A204.1 (cell line): ENCODE results near the gene SCMH1.
"Not testable (repeated sequence)": the region's sequence is repeated elsewhere in the genome, so short reads cannot be mapped to it uniquely, and the experiment has no call there.

Source experiments
- FAIRE-seq: peaks from 2 replicates; lab custom pipeline; 2012; peaks lifted over from hg19 to GRCh38; lab: Jason Lieb, UNC

The SCMH1 gene

DNA sequence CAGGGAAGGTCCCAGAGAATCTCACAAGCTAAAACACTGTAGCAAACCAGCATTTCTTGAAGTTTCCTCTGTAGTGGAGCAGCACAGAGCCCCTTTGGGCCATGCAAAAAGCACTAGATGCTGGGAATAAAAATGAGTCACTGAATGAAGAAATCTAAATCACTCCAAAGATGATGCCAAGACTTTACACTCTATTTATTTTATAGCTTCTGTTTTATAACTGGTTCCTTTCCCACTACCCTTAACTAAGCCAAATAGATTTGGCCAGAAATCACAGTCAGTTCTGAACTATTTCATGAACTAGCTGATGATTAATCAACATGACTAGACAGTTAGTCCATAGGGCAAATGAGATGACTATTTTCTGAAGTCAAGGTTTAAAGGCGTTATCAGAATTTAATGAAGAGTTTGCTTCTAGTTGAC lies 89.5 kb downstream of the SCMH1 start:
- no peak for FAIRE-seq

DNA sequence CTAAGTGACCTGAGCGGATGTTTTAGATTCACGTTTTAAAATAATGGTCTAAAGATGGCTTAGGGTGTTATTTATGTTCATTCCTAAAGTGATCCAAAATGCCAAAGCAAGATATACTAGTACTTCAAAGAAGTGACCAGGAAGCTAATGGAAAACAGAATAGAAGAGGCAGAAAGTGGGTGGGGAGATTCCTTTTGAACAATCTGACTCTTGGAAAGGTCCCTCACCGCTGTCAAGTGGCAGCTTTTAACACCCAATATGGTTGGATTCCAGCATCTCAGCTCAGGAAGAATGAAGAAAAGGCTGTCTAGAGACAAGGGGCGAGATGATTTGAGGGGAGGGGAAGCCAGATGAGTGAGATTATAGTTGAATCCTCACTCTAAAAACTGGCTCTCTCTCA lies 90.3 kb downstream of the SCMH1 start:
- FAIRE-seq, result no peak

DNA sequence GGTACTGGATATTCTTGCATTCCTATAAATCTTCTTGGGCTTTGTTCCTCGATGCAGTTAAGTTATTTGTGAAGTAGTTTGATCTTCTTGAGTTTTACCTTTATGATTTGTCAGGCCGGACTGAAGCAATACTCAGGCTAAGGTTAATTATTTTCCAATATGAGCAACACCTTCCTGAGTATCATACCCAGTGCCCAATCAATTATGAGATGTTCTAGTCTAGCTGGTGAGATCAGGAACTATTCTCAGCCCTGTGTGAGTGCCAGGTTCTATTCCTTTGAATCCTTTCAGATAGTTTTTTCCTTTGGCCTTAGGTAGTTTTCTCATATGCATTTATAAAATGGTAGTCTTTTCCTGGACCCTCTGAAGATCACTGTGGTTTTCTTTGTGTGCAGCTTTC lies 92.5 kb downstream of the SCMH1 start:
- FAIRE-seq, result no peak

DNA sequence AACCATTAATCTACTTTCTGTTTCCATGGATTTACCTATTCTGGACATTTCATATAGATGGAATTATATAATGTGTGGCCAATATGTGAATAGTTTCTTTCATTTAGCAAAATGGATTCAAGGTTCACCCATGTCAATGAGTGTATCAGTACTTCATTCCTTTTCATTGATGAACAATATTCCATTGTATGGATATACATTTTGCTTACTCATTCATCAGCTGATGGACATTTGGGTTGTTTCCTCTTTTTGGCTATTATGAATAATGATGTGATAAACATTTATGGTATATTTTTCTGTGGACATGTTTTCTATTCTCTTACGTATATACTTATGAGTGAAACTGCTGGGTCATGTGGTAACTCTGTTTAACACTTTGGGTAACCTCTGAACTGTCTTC lies 97.8 kb downstream of the SCMH1 start:
- FAIRE-seq, result no peak

DNA sequence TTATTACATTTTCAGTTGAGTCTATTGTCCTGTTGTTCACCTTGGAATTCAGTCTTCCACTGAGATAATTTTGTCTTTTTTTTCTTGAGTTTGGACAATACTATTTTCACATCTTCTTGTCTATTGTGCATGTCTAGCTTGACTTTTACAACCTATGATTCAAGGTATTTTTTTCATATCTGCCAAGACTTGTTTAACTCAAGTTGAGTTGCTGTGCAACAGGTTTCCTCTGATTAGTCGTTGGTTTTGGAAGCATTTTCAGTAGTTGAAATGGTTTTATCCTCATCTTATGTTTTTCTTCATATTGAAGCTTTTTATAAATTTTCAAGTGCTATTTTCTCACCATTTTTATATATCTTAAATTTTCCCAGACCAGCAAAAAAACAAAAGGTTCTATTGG lies 103.6 kb downstream of the SCMH1 start:
- FAIRE-seq, result no peak

DNA sequence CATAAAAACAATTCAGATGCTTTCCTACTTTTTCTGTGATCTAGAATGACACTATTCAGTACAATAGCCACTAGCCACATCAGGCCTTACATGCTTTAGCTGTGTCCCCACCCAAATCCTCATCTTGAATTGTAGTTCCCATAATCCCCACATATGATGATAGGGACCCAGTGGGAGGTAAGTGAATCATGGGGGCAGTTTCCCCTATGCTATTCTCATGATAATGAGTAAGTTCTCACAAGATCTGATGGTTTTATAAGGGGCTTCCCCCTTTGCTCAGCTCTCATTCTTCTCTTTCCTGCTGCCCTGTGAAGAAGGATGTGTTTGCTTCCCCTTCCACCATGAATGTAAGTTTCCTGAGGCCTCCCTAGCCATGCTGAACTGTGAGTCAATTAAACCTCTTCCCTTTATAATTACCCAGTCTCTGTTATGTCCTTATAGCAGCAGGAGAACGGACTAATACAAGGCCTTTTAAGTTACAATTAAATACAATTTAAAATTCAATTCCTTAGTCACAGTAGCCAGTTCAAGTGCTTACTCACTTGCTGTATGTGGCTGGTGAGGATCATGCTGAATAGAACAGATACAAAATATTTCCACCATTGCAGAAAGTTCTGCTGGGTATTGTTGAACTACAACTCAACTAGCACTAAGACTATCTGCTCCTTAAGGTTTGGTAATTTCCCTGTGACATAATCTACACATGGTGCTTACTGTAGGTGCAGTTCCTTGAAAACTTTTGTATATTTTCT lies 106.7 kb downstream of the SCMH1 start:
- FAIRE-seq, result no peak

DNA sequence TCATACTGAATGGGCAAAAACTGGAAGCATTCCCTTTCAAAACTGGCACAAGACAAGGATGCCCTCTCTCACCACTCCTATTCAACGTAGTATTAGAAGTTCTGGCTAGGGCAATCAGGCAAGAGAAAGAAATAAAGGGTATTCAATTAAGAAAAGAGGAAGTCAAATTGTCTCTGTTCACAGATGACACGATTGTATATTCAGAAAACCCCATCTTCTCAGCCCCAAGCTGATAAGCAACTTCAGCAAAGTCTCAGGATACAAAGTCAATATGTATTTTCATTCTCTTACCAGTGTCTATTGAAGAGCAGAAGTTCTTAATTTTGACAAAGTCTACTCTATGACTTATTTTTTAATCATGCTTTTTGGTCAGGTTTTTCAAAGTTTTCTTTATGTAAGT lies 107.8 kb downstream of the SCMH1 start:
- not testable (repeated sequence) for FAIRE-seq

DNA sequence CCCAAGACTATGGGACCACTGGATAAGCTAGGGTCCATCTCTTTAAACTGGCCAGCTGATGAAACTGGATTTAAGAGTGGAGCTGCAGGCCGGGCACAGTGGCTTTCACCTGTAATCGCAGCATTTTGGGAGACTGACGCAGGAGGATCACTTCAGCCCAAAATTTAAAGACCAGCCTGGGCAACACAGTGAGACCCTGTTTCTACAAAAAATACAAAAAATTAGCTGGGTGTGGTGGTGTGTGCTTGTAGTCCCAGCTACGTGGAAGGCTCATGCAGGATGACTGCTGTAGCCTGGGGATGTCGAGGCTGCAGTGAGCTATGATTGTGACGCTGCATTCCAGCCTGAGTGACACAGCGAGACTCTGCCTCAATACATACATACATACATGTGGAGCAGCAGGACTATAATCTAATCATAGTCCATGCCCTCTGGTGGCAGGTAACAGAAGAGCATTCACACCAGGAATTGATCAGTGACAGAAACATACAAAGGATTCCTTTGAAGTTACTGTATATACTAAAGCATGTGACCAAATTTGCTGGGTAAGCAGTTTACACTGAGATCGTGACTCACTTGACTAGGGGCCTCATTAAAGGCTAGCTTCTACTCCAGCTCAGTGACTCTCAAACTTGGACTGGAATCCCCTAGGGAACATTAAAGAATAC lies 119.1 kb downstream of the SCMH1 start:
- FAIRE-seq, result no peak

DNA sequence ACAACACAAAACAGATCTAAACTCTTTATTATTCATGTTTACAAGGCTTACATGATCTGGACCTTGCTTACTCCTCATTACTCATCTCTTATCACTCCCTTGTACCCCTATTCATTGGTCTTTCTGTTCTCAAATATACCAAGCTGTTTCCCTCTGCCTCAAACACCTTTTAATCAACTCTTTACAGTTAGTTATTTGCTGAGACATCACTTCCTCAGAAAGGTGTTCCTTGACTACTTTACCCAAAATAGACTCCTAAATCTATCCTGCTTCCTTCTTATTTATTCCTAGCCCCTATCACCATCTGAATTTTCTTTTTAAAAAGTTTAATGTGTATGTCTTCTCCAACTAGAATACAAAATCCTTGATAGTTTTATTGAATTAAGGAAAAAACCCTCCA lies 120.0 kb downstream of the SCMH1 start:
- no peak for FAIRE-seq

DNA sequence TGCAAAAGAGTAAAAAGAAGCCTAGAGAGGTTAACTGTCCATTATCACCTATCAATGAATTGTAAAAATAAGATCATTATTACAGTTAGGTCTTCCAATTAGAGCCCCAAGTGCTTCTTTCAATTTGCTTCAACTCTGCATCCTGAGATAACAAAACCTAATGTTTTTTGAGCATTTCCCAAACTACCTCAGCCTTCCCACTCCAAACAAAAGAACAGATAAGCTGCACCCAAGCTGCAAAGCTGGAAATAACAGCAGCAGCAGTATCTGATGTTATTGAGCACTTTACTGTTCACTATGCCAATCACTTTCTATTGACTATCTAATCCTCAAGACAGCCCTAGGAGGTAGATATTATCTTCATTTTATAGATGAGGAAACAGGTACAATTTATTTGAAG lies 123.5 kb downstream of the SCMH1 start:
- FAIRE-seq, result no peak

DNA sequence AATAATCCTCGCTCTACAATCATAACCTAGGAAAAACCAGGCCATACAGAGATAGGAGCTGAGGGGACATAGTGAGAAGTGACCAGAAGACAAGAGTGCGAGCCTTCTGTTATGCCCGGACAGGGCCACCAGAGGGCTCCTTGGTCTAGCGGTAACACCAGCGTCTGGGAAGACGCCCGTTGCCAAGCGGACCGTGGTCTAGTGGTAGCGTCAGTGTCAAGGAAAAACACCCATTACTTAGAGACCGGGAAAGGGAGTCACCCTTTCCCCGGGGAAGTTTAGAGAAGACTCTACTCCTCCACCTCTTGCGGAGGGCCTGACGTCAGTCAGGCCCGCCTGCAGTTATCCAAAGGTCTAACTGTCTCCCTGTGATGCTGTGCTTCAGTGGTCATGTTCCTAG lies 124.9 kb downstream of the SCMH1 start:
- not testable (repeated sequence) for FAIRE-seq

DNA sequence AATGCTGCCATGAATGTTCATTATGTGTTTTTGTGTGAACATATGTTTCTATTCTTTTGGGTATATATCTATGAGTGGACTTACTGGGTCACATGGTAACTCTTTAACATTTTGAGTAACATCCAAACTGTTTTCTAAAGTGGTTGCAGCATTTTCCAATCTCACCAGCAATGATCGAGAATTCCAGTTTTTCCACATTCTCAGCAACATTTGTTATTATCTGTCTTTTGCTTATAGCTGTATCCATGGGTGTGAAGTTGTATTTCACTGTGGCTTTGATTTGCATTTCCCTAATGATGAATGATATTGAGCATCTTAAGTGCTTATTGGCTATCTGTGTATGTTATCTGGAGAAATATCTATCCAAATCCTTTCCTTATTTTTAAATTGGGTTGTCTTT lies 131.4 kb downstream of the SCMH1 start:
- FAIRE-seq, result no peak

DNA sequence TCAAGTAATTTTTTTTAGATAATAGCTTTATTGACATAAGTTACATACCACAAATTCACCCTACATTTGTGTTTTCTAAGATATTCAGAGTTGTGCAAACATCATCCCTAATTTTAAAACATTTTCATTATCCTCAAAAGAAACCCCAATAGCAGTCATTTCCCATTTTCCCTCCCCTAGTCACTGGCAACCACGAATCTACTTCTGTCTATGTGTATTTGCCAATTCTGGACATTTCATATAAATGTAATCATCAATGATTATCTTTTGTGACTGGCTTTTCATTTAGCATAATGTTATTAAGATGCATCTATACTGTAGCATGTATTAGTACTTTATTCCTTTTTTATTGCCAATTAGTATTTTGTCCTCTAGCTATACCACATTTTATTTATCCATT lies 131.8 kb downstream of the SCMH1 start:
- no peak for FAIRE-seq

DNA sequence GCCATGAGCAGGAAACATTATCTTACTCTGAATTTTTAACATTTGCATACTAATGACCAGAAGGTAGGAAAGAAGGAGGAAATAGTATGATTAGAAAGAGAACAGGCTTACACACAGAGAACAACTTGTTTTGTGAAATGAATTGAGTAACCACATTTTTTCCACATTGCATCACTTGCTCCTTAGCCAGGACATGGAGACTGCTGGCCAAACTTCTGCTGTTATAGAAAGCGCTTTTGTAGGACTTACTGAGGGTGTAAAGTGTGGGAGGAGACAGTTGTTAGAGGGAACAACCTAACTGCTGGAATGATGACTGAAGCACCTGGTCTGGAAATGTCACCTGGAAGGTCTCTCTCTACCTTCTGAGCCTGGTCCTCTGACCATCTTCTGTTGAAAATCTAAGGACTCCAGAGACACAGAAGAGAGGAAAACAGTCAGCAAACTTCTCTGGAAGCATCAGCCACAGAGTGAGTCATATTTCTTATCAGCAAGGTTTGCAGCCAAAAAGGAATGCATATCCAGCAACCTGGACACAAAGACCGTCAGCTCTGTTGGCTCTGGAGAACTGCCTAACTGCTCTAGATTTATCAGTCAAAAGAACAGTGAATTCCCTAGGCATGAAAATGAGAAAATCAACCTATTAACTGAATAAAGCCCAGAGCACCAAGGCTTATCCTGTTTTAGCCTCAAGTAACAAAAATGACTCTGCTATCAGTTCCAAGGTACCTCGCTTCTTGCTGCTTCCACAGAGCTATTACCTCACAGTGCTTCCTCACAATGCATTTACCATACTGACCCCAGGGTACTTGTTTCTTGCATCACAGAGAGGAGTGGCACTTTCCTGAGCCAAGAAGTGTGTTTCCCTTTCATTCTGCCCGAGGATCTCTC lies 132.6 kb downstream of the SCMH1 start:
- peak; percentile 98 for FAIRE-seq

DNA sequence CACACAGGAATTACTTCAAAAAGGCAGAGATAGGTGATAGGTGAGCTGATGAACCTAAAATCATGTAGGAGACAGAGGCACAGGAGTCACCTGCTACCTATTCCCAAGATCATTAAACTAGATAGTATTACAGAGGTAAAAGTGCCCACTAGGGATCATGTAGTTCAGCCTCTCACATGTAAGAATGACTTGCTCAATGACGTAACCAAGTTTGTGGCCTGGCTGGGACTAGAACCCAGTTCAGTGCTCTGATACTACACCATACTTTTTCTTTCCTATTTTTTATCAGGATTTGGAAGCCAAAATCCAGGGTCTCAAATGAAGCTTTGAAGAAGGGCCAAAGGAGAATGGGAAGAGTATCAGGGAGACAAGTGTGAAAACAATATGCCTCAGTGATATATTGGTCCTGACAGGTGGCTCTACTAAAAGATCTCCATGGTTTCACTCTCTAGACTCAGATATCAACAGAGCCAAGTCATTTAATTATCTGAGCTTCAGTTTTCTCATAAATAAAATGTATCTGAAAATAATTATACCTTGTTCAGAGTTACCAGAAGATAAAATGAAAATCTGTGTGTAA lies 133.3 kb downstream of the SCMH1 start:
- FAIRE-seq, result no peak

DNA sequence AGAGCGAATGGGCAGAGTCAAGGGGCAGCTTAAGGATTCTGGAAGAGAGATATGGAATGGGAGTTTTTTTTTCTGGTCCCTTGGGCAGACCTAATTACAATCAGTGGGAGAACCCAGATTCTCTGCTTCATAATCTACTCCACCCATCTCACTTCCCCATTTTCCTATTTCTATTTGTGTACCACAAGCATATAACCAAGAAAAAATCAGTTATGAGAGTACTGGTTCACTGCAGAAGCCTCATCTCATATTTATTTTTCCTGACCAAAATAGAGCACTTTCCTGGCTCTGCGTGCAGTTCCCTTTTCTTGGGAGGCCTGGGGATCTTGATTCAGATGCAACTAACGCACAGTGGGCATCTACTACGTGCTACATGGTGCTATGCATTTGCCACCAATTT lies 138.3 kb downstream of the SCMH1 start:
- no peak for FAIRE-seq

DNA sequence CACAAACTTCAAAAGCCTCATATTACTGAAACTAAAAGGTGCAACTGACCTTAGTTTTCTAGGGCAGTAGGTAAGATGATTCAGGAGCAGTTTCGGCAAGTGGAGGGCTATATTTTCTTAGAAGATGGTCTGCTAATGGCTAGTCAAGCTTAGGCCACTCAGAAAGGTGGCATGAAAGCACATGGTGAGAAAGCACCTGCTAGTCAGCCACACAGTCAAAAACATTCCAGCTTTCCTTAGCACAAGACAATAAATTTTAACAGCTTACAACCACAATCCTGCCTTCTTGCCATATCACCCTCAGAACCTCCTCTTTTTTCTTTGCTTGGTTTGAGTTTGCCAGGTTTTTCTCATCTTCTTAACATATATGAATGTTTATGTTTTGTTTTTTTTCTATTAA lies 139.5 kb downstream of the SCMH1 start:
- FAIRE-seq, result no peak

DNA sequence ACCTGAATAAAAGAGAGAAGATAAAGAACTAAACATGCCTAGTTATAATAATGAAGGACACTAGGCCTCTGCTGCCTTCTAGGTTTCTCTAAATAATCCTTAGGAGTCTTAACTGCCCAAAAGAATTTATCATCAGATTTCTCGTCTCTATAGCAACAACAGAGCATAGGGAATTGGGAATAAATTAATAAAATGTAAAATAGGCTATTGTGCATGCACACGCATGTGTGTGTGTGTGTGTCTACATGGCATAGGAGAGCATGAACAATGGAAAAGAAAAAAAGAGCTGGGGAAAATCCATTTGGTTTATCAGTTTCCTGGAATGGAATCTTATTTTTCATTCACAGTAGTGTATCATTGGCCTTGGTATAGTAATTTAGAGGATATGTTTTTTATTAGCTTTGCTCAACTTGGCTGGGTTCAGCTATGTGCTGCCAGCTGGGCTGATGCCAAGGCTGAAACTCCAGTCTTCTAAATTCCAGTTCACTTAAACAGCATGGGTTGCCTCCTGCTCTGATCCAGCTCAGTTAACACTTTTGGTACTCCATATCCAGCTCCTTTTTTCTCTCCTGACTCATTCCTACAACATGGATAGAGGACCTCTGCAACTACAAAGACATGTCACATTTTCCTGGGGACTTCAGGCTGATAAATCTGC lies 140.0 kb downstream of the SCMH1 start:
- FAIRE-seq, result no peak

DNA sequence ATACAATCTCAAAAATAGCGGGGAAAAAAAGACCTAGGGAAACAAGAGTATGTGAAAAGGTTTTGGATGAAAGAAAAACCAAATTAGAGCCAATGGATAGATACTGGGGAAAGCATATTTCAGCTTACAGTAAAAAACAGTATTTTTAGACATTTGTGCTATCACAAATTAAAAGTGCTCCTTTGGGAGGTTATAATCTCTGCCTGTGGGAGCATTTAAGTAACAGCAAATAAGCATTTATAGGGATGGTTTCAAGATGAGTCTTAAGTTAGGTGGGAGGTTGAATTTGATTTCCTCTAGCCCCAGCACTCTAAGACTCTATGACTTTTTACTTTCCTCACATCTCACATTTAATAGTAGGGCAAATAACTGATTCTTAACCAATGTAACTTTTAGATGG lies 141.0 kb downstream of the SCMH1 start:
- no peak for FAIRE-seq

DNA sequence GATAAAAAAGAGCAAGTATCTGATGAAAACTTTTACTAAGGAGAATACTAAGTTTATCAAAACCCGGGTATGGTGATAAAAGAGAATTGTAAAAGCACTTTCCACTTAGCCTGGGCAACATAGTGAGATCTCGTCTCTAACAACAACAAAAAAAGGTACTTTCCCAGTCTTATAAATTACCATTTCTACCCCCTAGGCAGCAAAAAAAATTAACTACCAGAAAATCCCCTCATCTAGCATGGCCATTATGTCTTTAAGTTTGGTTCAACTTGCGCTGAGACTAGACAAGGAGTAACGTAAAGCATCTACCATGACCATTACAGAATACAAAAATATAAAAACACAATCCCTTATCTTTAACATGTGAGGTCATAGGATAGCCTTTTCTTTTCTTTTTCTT lies 141.9 kb downstream of the SCMH1 start:
- no peak for FAIRE-seq

DNA sequence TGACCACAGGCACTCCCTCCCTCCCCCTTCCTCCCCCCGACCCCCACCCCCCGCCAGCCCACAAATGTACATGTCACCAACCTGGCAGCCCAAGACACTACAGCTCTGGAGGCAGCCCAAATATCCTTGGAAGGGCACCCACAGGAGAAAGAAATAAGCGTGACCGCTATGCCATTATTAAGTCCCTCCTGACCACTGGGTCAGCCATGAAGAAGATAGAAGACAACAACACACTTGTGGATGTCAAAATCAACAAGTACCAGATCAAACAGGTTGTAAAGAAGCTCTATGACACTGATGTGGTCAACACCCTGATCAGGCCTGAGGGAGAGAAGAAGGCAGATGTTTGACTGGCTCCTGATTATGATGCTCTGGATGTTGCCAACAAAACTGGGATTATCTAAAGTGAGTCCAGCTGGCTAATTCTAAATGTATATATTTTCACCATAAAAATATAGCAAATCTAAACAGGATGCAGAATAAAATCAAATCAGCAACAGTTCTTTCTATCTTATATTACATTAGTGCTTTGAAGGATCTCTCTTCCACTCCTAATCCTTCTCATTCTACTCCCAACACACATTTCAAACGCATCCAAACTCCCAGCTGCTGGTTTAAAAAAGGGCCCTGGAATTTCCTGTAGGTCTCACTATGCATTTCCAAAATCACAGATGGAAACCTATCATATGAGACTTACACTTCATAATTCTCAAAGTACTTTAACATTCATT lies 143.2 kb downstream of the SCMH1 start:
- no peak for FAIRE-seq

DNA sequence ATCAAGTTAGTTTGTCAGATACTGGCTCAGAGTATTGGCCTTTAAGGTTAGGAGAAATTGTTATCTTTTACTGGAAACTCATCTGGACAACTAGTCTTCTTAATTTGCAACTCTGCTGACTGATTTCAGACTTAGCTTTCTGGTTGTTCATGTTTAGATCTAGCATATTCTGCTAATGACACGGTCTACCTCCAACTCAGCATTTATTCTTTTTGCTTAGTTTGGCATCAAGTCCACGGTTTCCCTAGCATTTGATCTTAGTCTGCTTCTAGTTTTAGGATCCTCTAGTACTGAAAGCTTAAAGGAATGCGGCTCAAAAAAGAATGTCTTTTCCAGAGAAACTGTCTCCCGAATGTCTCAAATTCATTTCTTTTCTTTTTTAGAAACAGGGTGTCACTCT lies 145.0 kb downstream of the SCMH1 start:
- no peak for FAIRE-seq
